HG03575 (cell line): ENCODE measurements around the gene PRDX3.

Experiments
- ATAC-seq: cut with Tn5 transposase; IDR thresholded peaks from one replicate; pipeline ENCODE4 v1.9.1; 2021; ENCODE audit not compliant: unreplicated experiment, insufficient number of reproducible peaks, low FRiP score; ENCODE audit errors: extremely low read depth

PRDX3 gene

DNA sequence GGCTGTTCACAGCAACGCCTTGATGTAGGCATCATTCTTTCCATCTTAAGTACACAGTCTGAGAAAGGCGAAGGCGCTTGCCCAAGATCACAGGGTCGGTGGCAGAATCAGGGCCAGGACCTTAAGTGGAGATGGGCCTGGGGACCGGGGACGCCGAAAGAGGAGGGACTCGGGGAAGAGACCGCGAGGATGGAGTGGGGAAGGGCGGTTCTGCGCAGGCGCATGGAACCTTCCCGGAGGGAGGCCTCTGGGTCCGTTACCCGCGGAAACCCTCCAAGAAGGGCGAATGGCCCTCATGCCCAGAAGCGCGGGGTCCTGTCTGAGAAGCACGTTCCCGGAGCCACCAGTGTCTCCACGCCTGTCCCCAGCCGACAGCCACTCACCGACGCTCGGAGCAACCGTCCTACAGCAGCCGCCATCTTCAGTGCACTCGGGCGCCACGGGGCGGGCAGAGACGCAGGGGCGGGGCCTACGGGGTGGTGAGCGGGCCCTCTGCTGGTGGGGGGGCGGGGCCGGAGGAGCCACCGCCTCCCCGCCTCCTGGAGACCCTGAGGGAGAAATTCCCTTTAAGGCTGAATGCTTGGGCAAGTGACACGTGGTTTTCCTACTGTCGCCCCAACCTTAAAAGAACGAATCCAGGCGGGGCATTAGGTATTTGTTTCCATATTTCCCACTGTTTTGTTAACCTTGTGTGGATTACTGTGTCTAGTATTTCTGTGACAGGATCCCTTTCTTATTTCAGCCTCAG, at the start of gene PRDX3:
PRDX3 (minus strand) TSS at position 441 of the 748 bp plus-strand sequence; CDS start at position 419, 22 bp downstream.
- peak; percentile 44 for ATAC-seq

DNA sequence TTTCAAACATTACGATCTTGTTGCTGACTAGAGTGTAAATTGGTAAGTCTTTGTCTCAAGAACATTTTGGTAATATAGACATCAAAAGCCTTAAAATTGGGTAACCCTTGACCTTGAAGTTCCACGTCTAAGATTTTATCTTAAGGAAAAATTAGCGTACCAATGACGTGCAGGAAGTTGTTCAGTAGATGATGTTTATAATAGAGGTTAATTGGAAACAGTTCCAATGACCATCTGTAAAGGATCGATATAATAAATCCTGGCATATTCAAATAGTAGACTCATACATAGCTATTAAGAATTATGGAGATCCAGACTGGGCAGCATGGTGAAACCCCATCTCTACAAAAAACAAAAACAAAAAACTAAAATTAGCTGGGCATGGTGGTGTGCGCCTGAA, 49.2 kb upstream of the PRDX3 start:
- ATAC-seq = no peak

DNA sequence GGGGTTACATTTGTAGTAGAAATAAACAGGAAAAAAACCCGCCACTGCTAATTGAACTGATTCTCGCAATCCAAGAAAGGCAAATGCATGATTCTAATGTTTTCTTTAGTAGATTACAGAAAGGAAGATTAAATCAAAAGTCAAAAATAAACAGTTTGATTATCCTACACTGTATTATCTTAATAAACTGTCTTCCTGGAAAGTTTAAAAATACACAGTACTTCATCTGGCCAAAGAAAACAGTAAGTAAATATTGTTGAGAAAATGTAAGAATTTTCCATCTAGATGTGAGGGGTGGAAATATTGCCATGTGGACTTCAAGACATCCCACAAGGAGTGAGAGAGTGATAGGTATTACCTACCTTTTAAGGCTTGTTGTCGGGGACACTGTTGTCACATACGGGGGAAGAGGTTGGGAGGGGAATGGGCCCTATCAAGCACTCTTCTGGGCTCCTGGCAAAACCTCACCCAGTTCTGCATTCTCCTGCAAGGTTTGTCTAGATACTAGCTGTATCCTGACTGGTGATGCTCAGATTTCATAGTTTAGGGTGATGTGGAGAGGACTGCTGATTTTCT, 46.6 kb upstream of the PRDX3 start:
- no peak for ATAC-seq

DNA sequence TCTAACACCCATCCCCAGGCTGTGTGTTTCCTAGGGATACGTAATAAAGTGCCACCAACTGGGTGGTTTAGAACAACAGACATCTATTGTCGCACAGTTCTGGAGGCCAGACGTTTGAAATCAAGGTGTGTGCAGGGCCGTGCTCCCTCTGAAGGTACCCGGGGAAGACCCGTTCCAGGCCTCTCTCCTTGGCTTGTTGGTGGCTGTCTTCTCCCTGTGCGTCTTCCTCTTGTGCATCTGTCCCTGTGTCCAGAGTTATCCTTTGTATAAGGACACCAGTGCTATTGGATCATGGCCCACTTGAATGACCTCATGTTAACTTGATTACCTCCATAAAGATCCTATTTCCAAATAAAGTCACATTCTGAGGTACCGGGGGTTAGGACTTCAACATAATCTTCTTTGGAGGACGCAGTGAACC, 44.4 kb upstream of the PRDX3 start:
- ATAC-seq = no peak

DNA sequence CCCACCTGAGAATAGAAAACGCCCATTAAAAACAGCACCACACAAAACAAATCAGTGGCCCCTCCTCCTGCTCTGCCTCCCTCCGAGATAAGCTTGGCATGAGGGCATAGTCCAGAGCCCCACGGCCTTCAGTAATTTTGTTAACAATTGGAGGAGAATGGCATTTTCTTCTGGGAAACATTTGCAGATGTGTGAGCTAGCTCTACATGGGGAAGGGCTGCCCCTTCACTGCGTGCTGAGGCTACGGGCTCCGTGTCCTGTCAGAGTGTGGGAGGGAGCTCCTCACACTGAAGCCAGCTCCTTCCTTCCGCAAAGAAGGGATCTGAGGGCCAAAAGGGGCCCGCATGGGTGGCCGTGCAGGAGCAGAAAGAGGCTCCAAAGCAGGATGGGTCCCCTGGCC, 43.9 kb upstream of the PRDX3 start:
- no peak for ATAC-seq

DNA sequence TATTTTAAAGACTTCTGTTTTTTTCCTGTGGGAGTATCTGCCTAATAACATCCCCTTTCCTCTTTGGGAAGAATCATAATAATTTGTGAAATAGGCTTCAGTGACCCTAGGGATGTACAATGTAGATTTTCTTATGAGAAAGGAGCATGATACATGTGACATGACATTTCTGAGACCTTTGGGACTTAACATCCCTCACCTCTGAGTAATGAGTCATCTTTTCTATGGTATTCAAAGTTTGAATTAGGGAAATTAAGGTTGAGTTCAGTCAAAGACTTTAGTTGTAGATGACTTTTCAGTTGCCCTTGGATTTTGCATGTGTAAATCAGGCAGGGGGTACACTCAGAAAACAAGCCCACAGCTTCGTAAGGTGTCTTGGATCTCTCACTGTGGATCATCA, 43.1 kb upstream of the PRDX3 start:
- no peak for ATAC-seq

DNA sequence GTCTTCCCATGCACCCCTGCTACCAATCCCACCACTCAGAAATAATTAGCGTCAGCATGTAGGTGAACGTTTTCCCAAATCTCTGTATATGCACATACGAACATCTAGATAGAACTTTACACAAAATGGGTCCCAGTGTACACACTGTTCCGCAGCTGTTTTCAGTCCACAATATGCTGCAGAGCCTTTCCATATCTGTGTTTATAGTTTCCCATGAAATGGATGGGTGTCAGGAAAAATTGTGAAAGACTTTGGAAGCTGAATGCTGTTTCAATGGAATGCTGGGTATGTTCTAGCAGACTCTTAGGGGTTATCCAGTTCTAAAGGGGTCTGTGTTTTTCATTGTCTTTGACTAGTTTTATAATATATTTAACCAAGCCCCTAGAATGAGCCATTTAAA, 42.6 kb upstream of the PRDX3 start:
- ATAC-seq = no peak

DNA sequence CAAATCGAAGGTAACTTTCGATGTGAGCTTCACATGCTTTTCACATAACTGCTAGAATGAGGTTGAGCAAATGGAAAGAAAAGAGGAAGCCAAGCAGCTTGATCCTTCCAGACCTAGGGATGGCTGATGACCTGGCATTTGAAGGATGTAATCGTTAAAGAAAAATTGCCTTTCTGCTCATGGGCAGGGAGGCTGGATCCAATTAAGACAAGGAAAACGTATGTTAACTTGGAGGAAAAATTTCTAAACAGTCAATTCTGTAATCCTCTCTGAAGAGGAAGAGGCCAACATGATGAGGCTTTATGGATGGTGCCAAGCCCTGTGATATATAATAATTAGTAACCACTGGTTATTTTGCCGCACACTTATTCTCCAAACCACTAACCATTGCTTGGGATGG, 41.3 kb upstream of the PRDX3 start:
- no peak for ATAC-seq

DNA sequence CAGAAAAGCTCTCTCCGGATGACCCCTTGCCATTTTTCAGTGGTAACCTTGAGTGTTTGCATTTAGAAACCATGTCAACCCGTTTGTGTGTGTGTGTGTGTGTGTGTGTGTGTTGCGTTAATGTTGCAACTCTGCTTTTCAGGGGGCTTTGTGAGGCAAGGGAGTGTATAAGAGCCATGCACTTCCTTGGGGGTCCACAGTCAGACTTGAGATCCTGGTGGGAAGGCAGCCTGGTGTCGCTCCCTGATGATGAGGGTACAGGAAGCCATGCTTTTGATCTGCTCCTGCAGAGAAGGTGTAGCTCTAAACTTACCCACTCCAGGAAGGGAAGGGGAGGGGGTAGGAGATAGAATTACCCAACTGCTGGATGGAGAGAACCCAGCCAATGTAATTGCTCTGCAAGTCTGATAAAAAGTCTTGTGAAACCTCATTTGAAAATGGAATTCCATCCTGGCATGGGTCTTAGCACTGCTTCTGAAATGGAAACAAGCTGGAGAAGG, 39.4 kb upstream of the PRDX3 start:
- no peak for ATAC-seq

DNA sequence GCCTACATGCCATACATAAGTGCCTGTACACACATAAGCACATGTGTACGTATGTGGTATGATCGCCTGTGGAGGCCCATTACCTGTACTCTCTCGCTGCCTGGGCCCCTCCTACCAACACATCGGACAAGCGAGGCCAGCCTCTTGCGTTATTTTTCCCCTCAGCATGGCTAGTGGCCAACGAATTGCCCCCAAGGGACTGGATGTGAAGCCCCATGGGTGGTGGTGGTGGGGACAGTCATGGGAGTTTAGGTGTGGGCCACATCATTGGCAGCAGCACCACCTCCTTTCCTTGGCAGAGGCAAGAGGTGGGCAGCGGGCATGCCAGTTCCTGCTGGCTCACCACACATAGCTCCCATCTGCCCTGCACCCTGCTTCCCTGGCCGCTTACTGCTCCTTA, 38.8 kb upstream of the PRDX3 start:
- ATAC-seq = no peak

DNA sequence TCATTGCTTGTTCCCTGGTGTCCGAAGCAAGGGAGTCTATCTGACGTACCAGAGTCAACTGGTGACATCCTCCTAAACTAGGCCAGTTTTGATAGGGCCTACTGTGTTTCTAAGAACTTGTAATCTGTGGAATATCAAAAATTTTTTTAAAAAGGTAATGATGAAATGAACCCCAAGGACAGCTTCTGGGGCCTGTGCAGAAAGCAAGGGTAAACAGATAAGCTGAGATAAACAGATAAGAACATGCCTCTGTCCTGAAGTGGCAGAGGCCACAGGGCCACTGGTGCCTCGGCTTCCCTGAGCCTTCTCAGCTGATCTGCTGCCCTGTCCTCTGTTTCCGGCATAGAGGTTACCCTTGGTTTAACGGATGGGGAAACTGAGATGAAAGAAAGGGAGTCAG, 37.5 kb upstream of the PRDX3 start:
- no peak for ATAC-seq

DNA sequence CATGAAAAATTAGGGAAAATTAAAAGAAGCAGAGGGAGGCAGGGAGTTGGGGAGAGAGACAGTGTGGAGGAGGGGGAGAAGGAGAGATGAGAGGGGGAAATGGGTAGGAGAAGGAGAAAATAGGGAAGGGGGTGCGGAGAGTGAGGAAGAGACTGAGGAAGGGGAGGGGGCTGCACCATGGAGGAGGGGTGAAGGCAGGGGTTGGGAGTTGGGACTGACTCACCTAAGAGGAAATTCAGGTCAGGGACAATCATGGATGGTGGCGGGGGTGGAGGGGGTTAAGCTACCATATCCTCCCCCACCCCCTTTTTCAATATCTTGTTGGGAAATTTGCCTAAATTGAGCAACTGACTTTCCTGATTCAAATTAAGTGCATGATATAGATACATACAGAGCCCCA, 36.8 kb upstream of the PRDX3 start:
- ATAC-seq = no peak

DNA sequence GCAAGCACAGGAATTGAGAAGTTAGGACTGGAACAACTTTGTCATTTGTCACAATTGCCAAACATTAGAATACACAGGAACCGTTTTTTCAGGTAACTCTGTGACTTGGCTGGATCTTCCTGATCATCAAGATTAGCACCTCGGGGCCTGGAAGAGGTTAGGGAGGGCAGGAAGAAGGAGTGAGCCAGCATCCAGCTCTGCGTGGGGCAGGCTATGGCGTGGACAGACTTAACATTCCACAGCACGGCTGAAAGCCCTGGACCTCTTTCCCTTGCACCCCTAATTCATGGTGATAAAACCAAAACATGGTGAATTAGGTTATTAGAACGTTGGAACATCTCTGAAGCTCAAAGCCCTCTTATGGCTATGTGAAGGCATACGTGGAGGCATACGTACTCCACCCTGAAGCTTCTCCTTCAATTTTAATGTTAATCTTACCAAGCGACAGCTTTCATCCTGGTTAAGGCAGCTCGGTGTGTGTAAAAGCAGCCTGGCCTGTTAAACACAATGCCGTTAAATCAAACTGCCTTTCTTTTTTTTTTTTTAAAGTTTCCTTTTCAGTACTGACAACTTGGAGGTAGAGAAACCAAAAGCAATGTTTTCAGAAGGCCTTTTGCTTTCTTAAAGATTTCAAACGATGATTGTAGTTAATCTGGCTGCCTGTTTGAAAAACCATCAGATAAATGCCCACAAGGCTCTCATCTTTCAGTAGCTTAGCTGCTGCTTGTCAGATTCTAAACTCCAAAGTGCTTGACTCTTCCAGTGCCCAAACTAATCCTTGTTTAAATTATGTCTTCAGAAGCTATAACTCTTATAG, 33.2 kb upstream of the PRDX3 start:
- ATAC-seq = no peak

DNA sequence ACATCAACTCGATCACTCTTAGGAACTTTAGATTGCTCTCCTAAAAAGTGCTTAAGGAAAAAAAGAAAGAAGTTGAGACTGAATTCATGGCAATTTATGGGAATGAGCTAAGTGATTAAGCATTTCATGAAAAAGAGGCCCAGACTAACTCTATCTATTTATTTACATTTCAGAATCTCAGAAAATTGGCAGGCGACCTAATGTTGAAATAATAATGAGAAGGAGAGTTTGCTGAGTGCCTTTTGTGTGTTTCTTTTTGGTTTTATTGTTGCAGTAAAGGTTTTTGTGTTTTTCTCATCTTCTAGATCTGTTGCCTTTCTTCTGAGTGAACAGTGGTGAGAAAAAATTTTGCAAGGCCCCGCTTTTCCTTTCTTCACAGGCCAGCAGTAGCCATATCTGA, 32.6 kb upstream of the PRDX3 start:
- ATAC-seq = no peak

DNA sequence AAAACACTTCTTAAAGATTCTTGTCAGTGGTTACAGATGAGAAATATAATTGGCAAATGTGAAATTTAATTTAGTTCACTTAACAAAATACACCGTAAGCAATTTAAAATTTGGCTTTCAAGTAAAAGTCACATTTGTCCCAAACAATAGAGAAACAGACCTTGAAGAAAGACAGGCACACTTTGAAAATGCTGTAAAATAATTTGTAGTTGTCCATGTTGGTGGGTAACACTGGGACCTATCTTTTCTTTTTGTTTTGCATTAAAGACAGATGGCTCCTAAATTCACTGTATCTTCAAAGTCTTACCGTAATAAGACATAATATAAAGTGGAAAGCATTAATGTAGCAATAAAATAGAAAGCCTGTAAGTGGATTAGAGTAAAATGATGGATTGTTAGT, 32.0 kb upstream of the PRDX3 start:
- ATAC-seq = no peak

DNA sequence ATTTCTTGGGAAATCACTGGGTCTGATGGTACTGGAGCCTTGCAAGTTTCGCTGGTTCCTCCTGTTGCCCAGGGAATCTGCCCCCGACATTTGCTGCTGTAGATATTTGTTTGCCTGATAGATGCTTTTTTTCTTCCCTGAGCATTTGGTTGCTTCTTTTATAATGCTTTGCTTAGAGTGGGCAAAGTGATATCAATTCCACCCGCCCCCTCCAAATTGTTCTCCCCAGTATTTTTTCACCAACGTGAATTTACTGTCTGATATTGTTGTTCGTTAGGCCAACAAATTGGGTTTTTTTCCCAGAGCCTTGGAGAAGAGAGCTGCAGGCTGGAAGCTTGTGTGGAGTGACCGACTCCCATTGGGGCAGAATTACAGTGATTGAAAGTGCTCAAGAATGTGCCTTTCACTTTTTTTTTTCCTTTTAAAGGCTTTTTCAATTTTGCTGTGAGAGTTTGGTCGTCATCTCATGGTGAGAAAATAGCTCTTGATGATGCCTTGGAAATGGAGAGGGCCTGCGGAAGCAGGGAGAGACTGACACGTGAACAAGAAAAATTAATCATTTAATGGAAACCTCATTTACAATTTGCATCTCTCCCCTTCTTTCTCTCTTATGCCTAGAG, 31.2 kb upstream of the PRDX3 start:
- ATAC-seq = no peak

DNA sequence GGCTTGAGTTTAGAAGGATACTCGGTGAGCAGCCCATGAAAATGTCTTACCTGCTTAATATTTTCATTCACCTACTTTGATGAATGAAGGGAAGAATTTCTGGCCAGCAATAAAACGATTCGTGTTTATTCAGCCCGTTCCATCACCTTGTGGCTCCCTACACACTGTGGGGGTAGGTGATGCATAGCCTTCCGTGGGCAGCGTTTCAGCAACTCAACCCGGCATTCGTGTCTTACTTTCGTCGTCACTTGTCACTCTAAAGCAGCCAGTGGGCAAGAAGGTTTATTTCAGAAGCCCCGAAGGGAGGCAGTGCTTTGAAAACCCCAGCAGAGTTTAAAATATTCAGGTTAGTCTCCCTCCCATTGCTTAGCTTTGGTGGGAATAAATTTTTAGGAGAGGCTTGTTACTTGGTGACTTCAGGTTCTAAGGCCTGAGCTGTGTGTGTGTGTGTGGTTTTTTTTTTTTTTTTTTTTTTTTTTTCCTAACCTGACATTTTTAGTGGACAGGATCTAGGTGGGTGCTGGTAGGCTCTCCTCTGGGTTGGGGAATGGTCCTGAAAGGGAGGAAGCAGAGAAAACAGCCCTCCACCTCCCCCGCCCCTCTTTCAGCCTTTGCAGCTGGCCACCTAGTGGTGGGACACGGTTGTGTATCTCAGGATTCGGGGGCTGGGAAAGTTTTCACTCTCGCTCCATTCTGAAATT, 30.6 kb upstream of the PRDX3 start:
- no peak for ATAC-seq

DNA sequence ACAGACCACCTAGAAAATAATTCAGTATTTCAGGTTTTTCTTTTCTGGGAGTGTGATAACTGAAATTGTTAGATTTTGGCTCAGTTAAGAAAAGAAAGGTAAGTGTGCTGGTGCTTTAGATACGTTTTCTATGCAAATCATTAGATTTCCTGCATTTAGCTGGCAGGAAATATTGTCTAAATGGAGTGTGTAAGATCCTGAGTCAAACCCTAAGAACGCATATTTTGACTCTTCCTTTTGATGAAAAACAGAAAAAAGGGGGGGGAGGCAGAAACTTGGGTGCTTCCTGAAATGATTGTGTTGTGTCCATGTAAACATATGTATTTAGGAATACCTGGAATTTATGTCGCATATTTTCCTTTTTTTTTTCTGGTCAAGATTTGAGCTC, 29.9 kb upstream of the PRDX3 start:
- ATAC-seq = no peak
